CD4-positive, alpha-beta T cell treated with Interleukin-17A for 4 hours (primary cell): Measurements from ENCODE around the gene NMRAL1.
A peak's percentile ranks its signal among the peaks of the same experiment; 100 is the strongest.

Source experiments
- DNase-seq: peaks from one replicate; pipeline ENCODE4 v3.0.0-alpha.2; 2020; ENCODE audit warnings: mixed read lengths

NMRAL1 gene

DNA sequence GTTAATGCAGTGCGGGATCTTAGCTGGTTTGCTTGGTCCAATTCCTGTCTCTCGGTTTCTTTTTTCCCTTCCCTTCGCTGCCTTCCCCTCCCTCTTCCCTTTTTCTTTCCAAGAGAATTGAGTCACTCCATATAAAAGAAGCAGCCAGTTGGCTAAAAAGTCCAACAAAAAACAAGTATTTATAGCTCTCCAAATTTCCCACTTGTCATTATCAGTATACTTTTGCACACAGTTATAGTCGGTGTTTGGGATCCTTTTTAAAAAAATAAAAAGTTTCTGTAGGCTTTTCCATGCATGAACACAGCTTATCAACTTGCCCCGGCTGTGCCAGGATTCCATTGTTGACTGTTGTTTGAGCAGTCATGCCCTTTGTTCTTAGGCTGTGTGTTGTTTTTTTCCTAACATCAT, 26.6 kb upstream of the NMRAL1 start:
- no peak for DNase-seq

DNA sequence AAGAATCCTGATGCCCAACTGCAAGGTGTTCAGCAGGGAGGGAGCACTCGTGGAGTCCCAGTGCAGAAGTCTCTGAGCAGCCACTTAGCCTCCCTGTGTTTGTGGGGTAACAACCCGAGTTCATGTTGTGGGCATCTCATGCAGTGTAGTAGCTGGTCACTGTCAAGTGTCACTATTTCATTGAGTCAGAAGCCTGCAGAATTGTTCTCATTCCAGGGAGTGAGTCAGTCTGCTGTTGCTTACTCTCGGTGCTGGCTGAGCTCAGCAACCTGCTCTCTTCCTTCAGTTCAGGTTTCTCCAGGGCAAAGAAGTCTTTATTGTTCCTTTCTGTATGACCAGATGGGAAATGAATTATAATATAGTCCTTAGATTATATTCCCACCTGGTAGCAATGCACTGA, 25.8 kb upstream of the NMRAL1 start:
- peak; percentile 26 for DNase-seq

DNA sequence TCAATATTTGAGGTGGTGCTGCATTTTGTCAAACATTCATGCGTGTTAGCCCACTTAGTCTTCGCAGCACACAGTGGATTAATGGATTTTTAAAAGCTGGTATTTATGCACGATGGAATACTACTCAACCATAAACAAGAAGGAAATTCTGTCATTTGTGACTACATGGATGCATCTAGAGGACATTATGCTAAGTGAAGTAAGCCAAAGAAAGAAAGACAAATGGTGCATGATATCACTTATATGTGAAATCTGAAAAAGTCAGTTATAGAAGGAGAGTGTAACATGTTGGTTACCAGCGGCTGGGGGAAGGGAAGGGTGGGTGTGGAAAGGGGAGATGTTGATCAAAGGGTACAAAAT, 24.8 kb upstream of the NMRAL1 start:
- no peak for DNase-seq

DNA sequence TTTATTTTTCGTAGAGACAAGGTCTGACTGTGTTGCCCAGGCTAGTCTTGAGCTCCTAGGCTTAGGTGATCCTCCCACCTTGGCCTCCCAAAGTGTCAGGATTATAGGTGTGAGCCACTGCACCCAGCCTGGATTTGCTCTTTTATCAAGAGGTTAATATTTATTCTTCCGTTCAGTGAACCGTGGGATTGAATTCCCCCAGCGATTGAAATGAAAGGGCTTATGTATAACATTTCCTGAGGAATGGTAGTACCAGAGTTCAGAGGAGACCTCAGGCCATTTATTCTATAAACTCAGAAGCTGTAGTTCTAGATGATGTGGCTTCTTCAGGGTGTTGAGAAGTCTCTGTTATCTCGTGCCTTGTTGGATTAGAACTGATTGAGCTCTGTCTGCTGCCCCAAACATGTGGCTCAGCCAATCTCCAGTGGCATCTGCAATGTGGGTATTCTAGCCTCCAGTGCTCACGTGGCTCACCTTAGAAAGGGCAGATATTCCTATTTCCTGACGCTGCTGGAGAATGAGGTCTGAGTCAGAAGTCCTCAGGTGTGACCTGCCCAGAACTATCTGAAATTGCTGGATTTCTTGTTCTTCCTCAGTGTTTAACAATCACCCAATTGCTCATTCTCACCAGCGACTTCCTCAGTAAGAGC, 24.2 kb upstream of the NMRAL1 start:
- DNase-seq: no peak

DNA sequence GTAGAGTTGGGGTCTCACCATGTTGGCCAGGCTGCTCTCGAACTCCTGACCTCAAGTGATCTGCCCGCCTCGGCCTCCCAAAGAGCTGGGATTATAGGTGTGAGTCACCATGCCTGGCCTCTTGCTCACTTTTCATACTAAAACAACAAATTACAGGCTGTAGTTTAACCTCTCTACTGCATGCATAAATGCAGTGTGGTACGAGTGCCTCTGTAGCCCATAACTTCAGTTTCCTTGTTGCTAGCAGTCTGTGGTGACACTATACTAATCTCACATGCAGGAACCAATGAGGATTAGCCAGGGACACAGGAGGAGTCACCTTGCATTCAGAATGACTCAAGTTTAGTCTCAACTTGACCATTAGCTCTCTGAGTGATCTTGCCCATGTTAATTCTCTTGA, 21.9 kb upstream of the NMRAL1 start:
- DNase-seq: no peak

DNA sequence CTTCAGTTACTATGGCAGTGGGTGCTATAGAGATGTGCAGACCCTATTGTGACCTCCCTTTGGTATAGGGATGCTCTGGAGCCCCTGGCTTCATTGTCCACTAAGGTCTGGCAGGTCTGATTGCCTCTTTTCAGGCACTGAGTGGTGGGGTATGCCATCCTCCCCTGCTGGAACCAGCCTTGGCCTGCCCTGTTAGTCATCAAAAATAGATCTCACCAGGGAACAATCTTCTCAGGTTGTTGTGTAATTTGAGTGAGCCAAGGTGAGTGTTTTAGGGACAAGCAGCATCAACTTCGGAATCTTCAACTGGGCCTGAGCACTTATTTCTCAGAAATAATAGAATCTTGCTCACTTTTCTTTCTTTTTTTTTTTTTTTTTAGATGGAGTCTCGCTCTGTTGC, 21.3 kb upstream of the NMRAL1 start:
- DNase-seq: no peak

DNA sequence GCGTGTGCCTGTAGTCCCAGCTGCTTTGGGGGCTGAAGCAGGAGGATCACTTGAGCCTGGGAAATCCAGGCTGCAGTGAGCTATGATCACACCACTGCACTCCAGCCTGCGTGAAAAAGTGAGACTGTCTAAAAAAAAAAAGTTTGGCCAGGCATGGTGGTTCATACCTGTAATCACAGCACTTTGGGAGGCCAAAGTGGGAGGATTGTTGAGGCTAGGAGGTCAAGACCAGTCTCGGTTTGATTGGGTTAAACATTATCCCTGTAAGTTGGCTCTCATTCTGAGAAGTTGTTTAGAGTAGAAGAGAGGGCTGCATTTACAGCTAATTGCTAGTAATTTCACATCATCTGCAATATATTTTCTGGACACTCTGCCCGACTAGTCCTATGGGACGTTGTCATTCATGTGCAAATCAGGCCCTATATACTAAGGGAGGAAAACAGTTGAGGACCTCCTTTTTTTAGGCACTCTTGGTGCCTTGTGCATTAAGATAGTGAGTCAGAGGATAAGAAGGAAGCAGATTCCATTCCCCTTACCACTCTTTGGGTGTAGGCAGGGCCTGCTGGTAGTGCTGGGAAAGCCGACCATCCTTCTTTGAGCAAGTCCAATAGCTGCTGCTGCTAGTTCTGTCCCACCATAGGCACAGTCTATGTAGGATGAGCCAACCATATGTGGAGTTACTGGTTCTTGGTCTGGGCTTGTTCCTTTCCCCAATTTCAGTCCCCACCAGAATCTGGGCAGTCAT, 20.5 kb upstream of the NMRAL1 start:
- no peak for DNase-seq

DNA sequence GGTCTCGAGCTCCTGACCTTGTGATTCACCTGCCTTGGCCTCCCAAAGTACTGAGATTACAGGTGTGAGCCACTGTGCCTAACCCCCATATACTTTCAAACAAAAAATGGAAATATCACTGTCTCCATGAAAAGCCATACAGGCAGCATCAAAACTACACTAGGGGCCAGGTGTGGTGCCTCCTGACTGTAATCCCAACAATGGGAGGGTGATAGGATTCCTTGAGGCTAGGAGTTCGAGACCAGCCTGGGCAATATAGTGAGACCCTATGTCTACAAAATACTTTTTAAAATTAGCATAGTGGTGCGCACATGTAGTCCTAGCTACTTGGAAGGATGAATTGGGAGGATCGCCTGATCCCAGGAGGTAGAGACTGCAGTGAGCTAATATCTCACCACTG, 17.5 kb upstream of the NMRAL1 start:
- no peak for DNase-seq

DNA sequence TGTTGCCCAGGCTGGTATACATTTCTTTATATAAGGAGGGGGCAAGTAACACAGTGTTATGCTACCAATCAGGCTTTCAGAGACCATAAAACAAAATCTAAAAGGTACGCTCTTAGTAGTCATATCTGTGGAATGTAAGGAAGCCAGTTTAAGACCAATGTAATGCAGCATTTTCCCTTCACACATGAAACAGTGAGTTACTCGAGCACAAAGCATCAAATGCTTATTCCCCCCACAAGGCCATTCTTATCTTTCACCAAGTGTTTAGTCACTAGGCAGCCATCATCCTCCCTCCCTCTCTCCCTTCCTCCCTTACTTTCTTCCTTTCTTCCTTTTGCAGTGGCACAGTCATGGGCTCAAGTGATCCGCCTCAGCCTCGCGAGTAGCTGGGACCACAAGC, 14.6 kb upstream of the NMRAL1 start:
- no peak for DNase-seq

DNA sequence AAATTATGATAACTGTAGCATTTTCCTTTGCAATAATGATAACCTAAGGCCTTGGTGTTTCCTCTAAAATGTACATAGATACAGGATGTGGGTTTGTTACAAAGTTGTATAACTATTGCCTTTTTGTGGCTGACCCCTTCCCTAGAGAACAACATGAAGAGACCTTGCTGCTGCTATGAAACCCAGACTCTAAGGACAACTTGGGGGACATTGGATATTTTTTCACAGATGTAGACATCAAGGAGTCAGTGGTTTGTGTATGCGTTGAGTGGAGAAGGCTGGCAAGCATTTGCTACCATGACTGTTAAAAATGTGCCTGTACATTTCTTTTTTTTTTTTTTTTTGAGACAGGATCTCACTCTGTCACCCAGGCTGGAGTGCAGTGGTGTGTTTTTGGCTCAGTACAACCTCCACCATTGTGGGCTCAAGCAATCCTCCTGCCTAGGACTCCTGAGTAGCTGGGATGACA, 14.1 kb upstream of the NMRAL1 start:
- peak; percentile 29 for DNase-seq

DNA sequence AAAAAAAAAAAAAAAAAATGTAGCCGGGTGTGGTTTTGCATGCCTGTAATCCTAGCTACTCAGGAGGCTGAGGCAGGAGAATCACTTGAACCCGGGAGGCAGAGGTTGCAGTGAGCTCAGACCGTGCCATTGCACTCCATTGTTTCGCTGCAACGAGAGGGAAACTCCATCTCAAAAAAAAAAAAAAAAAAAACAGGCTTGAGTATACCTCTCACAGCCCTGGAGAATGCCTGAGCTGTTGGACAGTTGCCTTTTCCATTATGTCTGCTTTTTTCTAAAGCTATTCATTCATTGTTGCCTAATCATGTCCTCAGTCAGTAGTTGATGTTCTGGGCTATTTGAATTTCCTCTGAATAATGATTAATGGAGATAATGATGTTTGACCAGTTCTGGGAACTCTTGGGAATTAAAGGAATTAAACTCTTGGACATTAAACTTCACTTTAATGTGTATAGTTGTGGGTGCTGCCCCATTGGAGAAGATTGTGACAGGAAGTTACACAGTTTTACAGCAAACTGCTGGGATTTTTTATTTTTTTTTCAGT, 13.6 kb upstream of the NMRAL1 start:
- DNase-seq: peak; percentile 15

DNA sequence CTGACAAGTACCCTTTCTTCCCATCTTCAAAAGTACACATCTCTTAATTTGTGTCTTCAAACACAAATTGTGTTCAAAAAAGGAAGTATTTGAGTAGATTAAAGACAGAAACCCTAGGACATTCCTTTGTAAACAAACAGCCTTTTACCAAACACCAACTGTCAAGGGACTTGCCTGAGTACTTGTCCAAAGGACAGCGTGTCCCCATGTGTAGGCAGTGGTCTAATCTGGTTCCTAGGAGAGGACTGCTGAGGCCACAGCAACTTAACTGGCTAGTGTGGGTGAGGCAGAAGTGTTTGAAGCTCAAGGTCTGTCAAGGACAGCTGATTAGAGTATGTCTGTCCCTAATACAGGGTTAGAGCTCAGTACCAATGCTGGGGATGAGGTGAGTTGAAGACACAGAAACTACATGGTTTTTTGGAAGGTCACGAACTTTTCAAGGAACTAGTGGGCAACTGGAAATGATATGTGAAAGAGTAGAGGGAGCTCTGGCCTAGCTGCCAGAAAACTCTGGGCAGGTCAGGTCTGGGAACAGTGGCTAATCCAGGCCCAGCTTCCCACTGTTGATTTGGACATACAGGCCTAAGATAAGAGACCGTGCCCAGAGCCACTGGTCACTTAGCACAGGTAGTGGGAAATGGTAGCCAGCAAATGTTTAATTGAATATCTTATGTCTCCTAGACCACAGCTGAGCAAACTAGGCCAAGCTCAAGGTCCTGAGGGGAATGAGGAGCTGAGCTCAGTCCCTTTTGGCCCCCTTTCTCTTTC, 11.9 kb upstream of the NMRAL1 start:
- DNase-seq: no peak

DNA sequence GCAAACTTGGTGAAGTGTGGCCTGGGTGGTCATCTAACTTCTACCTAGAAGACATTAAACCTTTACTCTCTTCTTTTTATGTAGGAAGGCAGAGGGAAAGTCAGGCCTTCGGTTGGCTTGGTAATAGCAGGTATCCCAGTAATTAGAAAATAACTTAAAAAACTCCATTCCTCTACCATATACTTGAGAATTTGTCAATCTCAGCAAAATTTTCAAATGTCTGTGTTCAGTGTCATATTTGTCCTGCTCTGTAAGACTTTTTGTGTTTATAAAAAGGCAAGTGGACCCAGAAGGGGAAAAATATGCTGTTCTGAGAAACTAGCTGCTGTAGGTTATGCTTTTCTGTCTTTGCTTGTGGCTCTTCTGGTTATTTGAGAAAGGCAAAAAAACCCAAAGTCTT, 7.5 kb upstream of the NMRAL1 start:
- DNase-seq: no peak

DNA sequence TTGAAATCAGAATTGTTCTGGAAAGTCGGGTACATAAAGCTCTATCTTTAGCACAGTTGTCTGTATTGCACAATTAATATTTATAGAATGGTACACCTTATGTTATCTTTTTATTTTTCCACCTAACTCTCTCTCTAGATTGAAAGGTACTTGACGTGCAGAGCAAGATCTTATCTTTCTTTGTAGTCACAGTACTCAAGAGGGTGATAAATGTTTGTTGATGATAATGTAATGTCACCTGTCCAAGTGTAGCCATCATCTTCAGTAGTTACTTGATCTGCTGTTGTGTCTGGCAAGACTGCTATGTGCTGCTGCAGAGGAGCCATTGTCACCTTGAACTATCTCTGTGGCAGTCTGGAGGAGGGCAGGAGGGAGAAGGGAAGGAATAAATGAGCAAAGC, 7.1 kb upstream of the NMRAL1 start:
- no peak for DNase-seq

DNA sequence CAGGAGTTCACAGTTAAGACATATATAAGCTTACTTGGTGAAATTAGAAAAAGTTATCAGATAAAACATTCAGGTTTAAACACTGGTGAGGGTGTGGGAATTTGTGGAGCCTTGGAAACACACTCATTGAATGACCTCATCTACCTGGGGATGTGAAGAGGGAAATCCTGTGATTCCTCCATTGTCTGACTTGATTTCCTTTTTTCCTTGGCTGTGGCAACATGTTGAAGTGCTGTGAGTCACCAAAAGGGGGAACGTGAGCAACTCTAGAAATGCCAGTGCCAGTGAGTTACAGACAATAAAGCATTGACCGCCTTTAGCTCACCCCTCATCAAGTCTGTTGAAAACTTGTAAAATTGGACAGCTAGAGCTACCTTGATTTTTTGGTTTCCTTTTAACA, 3.5 kb upstream of the NMRAL1 start:
- peak; percentile 39 for DNase-seq

DNA sequence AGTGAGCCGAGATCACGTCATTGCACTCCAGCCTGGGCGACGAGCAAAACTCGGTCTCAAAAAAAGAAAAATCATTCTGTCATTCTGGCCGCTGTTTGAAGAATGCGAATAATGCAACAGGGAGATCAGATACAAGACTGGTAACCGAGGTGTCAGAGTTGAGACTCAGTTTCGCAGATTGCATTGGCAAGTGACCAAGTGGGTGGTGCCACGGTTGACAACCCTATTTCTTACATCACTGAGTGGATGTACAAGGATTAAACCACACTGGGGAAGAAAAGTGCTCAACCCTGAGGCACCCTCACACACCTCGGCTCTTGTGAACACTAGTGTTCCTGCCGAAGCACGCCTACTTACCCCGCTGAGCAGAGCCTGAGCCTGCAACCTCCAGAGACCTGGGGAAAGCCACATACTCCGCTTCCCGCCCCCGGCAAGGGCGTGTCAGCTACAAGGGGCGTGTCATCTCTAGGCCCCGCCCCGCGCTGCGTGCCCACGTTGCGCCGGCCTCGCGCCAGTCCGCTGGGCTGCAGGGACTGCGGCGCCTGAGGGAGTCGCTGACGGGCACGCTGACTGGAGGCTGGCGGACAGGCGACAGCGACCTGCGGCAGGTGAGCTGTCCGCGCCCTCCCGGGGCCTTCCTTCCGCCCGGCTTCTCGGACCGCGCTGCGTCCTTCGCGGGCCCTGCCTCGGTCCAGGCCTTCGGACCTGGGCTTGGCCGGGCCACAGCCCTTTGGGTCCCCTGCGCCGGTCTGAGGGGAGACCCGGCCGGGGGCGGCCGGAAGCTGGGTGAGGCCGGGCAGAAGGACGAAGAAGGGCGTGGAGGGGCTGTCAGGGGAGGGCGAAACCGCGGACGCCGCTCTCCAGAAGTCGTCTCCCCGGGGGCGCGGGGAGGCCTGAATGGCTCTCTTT, 1.7 kb upstream of the NMRAL1 start, which contains the start of gene HMOX2:
TSS of gene HMOX2 (plus strand) at position 519 of the 909 bp plus-strand sequence. CDS start 29,127 bp downstream, outside the sequence.
- peak; percentile 93 for DNase-seq

DNA sequence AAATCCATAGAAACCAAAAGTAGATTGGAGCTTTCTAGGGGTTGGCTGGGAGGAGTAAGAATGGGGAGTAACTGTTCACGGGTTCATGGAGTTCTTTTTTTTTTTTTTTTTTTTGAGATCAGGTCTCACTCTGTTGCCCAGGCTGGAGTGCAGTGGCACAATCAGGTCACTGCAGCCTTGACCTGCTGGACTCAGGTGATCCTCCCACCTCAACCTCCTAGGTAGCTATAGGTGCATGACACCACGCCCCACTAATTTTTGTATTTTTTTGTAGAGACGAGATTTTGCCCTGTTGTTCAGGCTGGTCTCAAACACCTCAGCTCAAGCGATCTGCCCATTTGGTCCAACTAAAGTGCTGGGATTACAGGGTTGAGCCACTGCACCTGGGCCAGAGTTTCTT, 1.5 kb downstream of the NMRAL1 start:
- DNase-seq: no peak

DNA sequence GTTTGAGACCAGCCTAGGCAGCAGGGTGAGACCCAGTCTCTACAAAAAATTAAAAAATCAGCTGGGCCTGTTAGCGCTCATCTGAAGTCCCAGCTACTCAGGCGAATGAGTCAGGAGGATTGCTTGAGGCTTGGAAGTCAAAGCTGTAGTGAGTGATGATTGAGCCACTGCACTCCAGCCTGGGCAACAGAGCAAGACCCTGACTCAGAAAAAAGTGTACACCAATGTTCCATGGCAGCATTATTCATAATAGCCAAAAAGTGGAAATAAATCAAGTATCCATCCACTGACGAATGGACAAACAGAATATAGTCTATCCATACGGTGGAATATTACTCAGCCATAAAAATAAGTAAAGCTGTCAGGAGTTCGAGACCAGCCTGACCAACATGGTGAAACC, 2.6 kb downstream of the NMRAL1 start:
- no peak for DNase-seq

DNA sequence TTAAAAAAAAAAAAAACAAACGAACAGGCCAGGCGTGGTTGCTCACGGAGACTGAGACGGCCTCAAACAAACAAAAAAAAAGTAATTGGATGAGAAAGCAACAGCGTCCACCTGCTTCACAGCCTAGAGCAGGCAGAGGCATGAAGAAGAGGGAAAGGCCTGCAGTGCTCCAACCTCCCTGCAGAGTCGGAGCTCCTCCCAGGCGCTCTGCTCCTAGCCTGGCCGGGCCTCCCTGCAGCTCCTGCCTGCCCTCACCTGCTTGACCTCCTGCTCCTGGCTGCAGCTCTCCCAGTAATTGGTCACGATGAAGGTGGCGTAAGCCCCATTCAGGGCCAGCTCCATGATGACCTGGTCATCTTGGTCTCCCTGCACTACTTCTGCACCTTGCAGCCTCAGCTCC, 5.5 kb downstream of the NMRAL1 start:
- DNase-seq: no peak

DNA sequence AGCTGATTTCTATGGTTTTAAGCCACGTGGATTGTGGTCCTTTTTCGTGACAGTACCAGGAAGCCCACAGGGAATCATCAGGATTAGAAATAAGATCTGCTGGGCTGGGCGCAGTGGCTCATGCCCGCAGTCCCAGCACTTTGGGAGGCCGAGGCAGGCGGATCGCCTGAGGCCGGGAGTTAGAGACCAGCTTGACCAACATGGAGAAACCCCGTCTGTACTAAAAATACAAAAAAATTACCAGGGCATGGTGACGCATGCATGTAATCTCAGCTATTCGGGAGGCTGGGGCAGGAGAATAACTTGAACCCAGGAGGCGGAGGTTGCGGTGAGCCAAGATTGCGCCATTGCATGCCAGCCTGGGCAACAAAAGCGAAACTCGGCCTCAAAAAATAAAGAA, 6.5 kb downstream of the NMRAL1 start:
- DNase-seq: no peak

DNA sequence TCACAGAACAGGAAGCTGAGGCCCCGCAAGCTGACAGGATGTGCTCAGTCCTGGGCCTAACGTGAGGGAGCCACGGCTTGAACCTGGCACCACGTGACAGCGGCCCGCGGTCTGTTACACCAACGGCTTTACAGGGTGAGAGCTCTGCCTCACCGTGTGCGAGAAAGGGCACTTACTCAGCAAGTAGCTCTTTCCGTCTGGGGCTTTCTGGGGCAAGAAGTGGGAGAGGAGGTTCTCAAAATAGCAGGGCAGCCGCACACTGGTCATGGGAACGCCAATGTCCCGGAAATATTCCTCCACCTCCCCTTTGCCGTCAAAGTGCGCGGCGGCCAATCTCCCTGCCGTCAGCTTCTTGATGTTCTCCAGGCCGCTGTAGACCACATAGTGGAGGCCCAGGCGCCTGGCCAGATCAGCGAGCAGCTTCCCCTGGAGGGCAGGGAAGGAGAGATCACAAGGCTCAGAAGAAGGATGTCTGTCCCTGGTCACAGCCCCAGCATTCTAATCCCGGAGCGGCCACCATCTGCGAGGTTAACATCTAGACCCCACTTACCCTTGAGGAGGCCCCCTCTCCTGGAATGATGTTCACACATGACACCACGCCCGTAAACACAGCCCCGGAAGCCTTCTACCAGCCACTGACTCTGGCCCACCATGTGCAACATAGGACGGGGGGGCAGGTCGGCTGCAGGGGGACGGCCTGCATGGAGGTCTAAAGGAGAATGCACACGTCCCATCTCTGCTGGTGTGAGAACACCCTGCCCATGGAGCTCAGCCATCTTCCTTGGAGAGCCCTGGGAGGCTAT, 8.2 kb downstream of the NMRAL1 start:
- DNase-seq: peak; percentile 63
